GM19240 (cell line): ENCODE results near the gene DYRK1B.
A peak's percentile ranks its signal among the peaks of the same experiment; 100 is the strongest.
"Not testable (repeated sequence)": the region's sequence is repeated elsewhere in the genome, so short reads cannot be mapped to it uniquely, and the experiment has no call there.

ENCODE experiments used
- DNase-seq: peaks from one replicate; pipeline ENCODE4 v3.0.0; 2011; ENCODE audit warnings: low spot score; ENCODE audit not compliant: insufficient read length

DYRK1B gene

GRCh38 chr19:39830847-39831246 lies 3.1 kb downstream of the DYRK1B start:
- no peak for DNase-seq

- DNase-seq = no peak
Observed at GRCh38 chr19:39830406-39830805, 3.6 kb downstream of the DYRK1B start.

GRCh38 chr19:39829702-39830275 lies 4.2 kb downstream of the DYRK1B start:
- no peak for DNase-seq

- no peak for DNase-seq
Observed at GRCh38 chr19:39828654-39829032, 5.3 kb downstream of the DYRK1B start.

- no peak for DNase-seq
Observed at GRCh38 chr19:39828015-39828653, 5.8 kb downstream of the DYRK1B start.

GRCh38 chr19:39827216-39827615 lies 6.7 kb downstream of the DYRK1B start:
- no peak for DNase-seq

- DNase-seq = no peak
Observed at GRCh38 chr19:39826311-39826945, 7.5 kb downstream of the DYRK1B start.

GRCh38 chr19:39825531-39826076 lies 8.4 kb downstream of the DYRK1B start:
- DNase-seq = no peak

GRCh38 chr19:39825093-39825463 lies 8.9 kb downstream of the DYRK1B start:
- DNase-seq = no peak

GRCh38 chr19:39824143-39825092 lies 9.5 kb downstream of the DYRK1B start:
- peak; percentile 98 for DNase-seq

- no peak for DNase-seq
Observed at GRCh38 chr19:39823686-39824085, 10.3 kb downstream of the DYRK1B start.

- no peak for DNase-seq
Observed at GRCh38 chr19:39820696-39821095, 13.3 kb downstream of the DYRK1B start.

GRCh38 chr19:39819786-39820185 lies 14.2 kb downstream of the DYRK1B start:
- DNase-seq = no peak

- peak; percentile 55 for DNase-seq
Observed at GRCh38 chr19:39818626-39819097, 15.3 kb downstream of the DYRK1B start.

- DNase-seq = no peak
Observed at GRCh38 chr19:39817888-39818561, 15.9 kb downstream of the DYRK1B start.

- DNase-seq = no peak
Observed at GRCh38 chr19:39816287-39817048, 17.5 kb downstream of the DYRK1B start.

- DNase-seq = no peak
Observed at GRCh38 chr19:39814595-39814994, 19.4 kb downstream of the DYRK1B start.

- DNase-seq = not testable (repeated sequence)
Observed at GRCh38 chr19:39814111-39814510, 19.9 kb downstream of the DYRK1B start.

GRCh38 chr19:39813264-39813993 lies 20.5 kb downstream of the DYRK1B start:
- DNase-seq = no peak
